CD4-positive, alpha-beta T cell treated with Interleukin-1 beta for 1 hour (primary cell): ENCODE results near the gene GGNBP2.
"Not testable (repeated sequence)": the region's sequence is repeated elsewhere in the genome, so short reads cannot be mapped to it uniquely, and the experiment has no call there.

ENCODE experiments used
- DNase-seq, 2 donors: peaks; one replicate each; pipeline ENCODE4 v3.0.0-alpha.2; 2020 to 2022

Gene GGNBP2

DNA sequence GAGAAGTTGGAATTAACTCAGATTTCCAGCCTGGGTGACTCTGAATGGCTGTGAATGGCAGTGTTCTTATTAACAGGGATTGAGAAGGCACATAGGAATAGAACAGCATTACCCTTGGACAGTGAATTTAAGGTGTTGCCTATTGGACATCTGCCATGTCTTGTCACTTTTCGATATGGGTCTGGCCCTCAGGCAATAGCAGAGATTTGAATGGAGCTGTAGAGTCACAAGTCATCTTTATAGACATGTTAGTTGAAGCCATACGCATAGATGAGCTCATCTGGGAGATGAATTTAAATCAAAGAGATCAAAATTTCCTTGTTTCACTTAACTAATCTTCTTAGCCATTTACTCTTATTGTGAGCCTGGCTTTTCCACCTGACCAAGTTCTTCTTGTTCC, 32.1 kb downstream of the GGNBP2 start:
- DNase-seq = no peak

DNA sequence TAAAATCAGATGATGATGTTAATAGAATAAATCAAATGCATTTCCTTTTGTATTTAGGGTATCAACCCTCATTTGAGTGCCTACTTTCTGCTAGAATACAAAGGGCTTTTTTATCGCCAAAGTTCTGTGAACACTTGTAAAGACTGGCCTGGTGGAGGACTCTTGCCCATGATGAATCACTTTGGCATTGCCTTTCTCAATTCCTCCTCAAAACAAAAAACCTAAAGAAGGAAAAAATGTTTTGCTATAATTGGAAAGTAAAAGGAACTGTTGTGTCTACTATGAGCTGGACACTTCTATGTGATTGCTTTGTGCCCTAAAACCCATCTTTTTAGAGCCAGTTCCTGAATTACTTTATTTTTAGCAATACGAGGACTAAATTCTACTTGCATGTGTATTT, 34.0 kb downstream of the GGNBP2 start:
- DNase-seq = no peak

DNA sequence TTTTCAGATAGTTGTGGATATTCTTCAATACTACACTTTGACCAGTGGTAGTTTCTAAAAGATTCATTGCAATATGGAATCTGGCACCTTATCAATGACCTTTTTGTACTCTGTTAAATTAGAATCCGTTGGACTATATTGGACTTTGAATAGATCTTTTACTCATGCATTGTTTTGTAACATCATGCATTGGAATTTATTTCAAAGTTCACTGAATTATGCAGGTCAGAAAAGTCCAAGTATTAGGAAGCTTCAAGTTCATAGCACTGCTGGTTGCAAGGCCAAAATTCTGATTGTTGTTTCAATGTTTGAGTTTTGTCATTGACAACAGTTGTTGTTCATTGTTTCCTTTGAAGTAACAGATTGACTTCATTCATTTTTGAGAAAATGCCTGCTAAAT, 39.1 kb downstream of the GGNBP2 start:
- no peak for DNase-seq

DNA sequence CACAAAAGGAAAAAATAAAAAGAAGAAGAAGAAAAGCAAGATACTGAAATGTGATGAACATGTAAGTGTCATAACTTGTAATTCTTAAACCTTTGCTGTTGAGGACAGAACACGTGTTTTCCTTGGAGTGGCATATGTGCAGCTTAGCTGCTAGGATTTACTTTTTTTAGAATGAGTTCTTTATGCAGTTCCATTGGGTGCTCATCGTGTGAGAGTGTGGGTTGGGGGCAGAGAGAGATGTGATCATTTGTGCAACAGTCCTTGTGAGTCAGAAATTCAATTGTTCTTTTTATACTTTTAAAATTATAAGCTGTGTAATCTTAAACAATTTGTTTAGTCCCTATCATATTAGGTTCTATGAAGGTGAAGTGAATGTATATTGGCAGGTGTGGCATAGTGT, 41.4 kb downstream of the GGNBP2 start:
- no peak for DNase-seq

DNA sequence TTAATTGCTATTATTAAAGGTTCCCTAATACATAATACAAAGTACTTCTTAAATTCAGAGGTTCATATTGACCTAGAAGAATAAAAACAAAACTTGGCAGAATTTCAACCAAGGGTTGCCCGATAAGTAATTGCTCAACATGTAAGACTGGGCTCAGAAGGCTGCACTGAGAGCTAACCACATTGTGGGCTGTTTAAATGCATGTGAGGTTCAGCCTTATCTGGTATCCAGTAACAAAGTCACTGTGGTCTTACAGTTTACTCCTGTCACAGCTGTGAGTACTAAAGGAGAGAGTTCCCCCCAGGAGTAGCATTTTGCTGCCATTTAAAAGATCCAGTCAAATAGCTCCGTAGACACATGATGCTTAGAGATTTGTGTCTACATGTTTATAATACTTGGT, 45.4 kb downstream of the GGNBP2 start:
- DNase-seq = no peak

DNA sequence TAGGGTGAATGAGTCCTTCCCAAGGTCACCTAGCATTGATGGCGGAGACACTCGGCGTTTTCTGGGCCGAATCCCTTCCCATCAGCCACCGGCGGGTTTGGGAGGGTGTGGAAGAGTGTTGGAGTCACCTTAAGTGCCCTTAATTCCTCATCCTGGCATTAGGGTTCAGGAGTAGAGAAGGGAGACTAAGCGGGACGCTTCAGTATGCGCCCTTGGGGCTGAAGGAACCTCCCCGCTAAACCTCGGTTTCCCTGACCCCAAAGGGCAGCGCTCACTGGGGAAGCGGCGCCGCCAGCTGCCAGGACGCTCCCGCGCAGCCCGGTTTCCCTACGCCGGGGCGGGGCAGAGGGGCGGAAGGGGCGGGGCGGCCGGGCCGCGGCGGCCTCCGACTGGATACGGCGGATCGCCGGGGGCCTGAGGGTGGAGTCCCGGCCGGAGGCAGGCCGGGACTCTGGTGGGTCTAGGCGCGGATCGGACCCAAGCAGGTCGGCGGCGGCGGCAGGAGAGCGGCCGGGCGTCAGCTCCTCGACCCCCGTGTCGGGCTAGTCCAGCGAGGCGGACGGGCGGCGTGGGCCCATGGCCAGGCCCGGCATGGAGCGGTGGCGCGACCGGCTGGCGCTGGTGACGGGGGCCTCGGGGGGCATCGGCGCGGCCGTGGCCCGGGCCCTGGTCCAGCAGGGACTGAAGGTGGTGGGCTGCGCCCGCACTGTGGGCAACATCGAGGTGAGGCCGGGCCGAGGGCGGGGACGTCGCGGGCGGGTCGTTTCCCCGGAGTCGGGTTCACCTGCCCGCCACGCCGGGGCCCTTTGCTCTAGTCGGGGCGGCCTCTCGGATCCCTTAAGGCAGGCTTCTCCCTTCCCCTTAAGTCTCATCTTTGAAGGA, 47.0 kb downstream of the GGNBP2 start, which contains the start of gene DHRS11:
DHRS11 (plus strand) TSS at position 446 of the 882 bp plus-strand sequence; CDS start at position 577, 131 bp downstream.
- peak; percentile 72 to 78 for DNase-seq

DNA sequence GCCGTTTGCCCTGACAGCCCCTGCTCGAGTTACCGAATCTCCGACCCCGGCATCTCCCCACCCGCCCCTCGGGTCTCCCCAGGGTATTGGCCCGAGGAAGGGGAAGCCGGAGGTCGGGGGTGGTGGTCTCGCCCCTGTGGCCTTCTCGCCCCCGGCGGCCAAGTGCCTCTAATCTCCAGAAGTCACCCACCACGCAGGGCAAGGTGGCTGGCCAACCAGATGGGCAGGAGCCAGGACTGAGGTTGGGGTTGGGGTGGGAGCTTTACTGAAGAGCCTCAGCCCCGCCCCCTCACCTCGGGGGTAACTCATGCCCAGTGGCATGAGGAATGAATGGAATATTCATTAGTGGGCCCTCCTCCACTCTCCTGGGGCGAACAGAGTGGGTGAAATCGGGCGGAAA, 47.6 kb downstream of the GGNBP2 start:
- no peak for DNase-seq

DNA sequence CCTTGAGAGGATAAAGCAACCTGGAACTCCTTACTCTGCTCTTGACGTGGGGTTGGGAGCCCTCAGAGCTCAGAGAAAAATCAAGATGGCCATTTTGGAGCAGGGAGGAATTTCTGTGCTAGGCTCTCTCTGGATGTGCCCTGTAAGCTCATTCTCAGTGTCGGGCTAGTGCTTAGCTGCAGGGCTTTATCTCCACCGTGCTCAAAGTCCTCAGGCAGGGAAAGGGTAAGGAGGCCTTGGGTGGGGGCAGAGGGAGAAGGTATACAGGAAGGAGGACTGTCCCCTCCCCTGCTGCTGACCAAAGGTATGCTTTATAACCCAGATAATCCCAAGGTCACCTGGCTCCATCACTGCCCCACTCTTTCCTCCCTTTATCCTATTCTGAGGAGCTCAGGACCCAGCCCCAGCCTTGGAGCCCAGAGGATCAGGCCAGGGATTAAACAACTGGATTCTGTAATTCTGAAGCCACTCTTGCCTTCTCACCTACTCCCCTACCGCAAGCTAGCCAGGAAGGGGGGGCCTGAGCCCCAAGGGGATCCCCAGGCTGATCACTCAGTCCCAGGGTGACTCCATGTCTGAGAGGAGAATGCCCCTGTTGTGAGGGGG, 48.1 kb downstream of the GGNBP2 start:
- no peak for DNase-seq

DNA sequence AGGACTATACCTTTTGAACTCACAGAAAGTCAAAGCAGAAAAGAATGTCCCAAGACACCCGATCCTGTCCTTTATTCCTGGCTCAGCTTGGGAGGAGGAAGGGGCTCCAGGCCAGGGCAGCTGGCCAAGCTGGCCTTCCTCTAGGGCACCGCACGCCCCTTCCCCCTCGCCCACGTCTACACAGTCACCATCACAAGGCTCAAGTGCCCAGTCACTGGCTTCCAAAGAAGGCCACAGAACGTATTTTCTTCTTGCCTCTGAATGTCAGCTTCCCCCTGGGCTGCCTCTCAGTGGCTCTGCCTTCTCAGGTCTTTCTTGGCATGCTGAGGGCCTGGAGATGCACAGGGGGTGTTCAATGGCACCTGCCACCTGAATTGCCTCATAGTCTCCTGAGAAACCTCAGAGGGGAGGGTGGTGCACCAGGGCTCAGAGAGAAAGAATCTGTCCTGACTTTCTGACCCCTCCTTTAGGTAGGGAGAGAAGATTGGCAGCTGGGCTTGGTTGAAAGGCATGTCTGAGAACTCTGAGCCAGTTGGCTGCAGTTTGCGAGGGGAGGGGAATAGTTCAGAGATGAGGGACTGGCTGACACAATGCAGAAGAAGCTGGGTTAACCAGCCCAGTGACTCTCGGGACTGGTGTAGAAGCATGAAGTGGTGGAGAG, 49.1 kb downstream of the GGNBP2 start:
- DNase-seq = no peak

DNA sequence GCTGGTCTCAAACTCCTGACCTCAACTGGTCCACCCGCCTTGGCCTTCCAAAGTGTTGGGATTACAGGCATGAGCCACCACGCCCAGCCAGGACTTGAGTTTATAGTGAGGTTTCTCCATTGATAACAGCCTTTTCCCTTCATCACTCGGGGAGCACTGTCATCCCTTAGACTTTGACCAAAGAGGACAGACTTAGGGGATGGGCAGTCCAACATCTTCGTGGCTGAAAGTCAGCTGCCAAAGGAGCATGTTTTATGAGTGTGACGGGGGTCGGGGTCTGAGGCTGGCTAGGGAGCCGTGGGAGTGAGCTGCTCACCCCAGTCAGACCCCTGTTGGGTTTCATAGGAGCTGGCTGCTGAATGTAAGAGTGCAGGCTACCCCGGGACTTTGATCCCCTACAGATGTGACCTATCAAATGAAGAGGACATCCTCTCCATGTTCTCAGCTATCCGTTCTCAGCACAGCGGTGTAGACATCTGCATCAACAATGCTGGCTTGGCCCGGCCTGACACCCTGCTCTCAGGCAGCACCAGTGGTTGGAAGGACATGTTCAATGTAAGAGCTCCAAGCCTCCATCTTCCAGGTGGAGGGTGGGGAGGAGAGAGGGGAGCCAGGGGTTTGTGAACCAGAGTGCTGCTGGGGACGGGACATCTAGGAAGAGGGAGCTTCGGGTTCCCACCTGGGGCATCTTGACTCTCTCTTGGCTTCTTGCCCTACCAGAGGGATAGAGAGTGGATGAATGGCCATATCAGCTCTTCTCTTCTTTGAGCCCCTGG, 50.1 kb downstream of the GGNBP2 start:
- no peak for DNase-seq

DNA sequence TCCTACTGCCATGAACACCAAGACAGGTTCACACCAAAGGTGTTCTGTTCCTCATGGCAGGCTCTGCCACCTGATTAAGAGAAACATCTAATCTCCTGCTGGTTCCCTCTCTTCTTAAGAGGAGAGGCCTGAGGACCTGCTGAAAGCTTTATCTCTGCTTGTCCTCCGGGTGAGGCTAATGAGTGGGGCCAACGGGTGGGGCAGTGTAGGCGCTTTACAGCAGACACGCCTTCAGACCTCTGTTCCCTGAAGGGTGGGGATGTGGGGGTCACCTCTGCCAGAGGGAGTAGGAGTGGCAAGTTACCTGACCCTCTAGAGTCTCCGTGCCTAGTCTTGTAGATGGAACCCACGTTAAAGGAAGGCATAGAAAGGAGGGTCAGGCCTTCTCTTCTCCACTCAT, 52.5 kb downstream of the GGNBP2 start:
- DNase-seq = no peak

DNA sequence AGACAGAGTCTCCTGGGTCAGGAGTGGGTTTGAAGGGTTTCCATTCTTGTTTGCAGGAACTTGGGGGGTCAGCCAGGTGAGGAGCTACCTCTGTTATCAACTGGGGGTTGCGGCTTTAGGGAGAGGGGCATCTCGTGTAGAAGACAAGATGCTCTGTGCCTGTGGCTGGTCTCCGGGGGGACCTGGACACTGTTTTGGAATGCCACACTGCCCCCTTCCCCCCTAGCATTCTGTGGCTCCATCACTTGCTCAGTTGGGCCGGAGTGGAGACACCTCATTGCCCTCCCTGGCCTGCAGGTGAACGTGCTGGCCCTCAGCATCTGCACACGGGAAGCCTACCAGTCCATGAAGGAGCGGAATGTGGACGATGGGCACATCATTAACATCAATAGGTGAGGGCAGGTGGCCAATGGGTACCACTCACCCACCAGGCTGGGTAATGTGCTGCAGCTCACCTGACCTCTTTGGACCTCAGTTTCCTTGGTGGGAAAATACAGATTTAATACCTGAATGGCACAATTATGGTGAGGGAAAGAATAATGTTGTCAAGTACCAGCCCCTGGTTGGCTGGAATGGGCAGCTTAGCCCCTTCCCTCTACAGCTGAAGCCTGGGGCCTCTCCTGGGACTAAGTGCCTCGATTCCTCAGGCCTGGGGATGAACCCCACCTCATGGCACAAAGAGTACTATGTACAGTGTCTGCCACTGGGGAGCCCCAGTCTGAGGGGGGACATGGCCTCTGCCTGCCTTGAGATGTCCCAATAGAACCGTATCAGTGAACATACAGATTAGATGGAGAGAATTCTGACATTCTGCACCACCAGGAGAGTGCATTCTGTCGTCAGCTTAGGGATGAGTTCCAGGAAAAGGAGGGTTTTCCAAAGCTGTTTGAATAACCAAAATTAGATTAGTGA, 53.4 kb downstream of the GGNBP2 start:
- DNase-seq = no peak

DNA sequence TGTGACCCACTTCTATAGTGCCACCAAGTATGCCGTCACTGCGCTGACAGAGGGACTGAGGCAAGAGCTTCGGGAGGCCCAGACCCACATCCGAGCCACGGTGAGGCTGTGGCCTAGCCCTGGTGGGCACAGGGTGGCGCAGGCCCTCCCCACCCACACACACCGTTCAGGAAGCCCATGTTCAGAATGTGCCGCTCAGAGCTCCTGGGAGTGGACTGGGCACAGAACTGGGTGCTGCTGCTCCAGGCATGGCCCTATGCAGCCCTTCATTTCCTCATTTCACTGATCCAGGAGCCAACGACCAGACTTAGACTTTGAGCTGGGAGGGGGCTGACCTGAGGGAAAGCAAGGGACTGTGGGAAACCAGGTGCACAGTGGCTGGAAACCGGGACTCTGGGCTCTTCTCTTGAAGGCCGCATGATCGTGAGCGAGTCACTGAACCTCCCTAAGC, 54.3 kb downstream of the GGNBP2 start:
- DNase-seq = no peak

DNA sequence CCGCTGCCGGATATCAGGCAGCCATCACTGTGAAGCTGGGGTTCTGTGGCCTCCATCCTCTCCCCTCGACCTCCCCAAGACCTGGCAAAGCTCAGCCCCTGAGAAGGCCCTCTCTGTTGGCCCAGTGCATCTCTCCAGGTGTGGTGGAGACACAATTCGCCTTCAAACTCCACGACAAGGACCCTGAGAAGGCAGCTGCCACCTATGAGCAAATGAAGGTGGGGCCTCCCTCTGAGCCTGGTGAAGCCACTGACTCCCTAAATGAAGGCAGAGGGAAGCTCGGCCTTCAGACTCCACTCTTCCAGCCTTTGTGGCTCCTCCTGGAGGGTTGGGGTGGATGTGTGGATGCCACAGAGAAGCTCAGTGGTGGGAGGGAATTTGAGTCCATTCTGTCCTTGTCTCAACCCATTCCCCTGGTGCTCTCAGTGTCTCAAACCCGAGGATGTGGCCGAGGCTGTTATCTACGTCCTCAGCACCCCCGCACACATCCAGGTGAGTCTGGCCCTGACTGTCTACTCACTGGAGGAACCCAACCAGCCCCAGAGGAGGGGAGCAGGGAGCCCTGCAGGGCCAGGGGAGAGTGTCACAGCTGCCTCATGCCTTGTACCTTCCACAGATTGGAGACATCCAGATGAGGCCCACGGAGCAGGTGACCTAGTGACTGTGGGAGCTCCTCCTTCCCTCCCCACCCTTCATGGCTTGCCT, 55.0 kb downstream of the GGNBP2 start:
- no peak for DNase-seq

DNA sequence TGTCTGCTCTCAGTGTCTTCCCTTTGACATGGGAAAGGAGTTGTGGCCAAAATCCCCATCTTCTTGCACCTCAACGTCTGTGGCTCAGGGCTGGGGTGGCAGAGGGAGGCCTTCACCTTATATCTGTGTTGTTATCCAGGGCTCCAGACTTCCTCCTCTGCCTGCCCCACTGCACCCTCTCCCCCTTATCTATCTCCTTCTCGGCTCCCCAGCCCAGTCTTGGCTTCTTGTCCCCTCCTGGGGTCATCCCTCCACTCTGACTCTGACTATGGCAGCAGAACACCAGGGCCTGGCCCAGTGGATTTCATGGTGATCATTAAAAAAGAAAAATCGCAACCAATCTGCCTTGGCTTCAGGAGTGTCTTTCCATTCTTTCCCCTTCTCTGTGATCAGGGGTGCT, 55.7 kb downstream of the GGNBP2 start:
- DNase-seq = no peak

DNA sequence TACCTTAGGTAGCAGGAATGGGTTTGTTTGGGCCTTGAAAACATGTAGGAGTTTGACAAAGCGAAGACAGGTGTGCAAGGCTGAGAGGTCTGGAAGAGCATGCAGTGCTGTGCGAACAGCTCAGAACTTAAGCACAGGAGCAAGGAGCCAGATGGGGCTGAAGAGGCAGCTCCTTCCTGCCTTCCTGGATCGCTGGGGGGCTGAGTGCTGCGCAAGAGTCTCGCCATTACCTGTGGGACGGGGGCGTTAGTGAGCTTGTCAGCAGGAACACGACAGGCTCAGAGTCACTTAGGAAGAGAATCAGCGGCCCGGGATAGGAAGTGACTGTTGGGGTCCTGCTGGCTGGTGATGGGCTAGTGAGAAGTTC, 56.2 kb downstream of the GGNBP2 start:
- no peak for DNase-seq

DNA sequence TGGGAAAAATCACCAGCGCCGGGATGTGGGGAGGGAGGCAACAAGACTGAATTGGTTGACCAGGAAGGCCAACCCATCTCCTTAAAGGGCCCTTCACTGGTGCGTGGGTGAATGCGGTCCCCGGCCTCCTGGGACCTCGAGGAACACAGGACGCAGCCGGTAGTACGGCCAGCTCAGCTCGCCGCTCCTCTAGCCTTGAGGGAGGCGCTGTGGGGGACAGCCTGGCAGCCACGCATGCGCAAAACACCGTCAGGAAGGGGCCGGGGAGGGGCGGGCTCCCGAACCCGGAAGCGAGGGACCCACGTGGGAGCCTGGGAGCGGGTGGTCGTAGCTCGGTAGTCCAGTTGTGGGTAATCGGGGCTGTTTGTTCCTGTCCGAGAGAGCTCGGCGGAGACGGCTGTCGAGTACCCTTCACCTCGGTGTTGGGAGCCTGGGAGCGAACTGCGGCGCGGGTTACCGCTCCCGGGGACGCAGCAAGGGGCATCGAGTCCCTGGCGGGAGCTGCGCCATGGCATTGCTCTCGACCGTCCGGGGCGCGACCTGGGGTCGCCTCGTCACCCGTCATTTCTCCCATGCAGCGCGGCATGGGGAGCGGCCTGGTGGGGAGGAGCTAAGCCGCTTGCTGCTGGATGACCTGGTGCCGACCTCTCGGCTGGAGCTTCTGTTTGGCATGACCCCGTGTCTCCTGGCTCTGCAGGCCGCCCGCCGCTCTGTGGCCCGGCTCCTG, 56.7 kb downstream of the GGNBP2 start, which contains the start of gene MRM1:
MRM1 (plus strand) TSS at position 281 of the 727 bp plus-strand sequence; CDS start at position 509, 228 bp downstream.
- DNase-seq = peak; percentile 91

DNA sequence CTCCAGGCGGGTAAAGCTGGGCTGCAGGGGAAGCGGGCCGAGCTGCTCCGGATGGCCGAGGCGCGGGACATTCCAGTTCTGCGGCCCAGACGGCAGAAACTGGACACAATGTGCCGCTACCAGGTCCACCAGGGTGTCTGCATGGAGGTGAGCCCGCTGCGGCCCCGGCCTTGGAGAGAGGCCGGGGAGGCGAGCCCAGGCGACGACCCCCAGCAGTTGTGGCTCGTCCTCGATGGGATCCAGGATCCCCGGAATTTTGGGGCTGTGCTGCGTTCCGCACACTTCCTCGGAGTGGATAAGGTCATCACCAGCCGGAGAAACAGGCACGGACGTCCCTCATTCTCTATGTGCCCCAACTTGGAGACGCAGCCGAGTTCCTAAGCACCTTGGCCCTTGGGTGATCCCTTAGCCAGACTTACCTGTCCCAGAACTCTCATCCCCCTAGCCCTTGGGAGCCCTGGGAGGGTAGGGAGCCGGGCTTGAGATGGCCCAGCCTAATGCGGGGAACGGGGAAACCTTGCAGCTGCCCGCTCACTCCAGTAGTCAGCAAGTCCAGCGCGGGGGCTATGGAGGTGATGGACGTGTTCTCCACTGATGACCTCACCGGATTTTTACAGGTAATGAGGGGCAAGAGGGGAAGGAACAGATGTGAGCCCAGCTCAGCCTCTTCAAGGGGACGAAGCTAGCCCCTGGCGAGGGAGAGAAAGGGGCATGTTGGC, 57.5 kb downstream of the GGNBP2 start:
- no peak for DNase-seq

DNA sequence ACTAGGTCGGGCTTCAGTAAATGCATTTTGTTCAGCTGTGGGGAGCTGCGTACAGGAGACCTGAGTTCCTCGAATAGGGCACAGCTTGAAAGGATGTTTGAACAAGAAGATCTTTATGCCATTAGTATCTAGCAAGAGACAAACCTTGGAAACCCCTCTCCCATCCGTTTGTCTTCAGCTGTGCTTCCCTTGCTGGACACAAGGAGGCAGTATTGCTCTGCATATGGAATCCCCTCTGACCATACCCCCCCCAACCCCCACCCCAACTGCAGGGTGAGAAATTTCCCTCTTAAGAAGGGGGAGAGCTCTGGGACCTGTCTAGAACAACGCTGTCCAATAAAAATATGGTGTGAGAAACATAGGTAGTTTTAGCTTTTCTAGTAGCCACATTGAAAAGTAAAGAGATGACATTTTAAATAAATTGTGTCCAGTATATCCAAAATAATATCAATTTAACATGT, 58.2 kb downstream of the GGNBP2 start:
- peak; percentile 74 to 81 for DNase-seq

DNA sequence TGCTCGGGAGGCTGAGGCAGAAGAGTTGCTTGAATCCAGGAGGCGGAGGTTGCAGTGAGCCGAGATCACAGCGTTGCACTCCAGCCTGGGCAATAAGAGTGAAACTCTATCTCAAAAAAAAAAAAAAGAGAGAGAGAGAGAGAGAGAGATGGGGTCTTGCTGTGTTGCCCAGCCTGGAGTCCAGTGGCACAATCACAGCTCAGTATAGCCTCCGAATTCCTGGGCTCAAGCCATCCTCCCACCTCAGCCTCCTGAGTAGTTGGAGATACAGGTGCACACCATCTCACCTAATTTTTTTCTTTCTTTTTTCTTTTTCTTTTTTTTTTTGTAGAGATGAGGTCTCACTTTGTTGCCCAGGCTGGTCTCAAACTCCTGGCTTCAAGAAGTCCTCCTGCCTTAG, 60.3 kb downstream of the GGNBP2 start:
- DNase-seq = not testable (repeated sequence)
